BLaER1 treated with 17β-estradiol and CSF1 and Interleukin-3, amounts not matched to agents 10 nM and 100 nM (cell line): ENCODE data around the gene SLC22A4.

Experiments used
- H3K27ac ChIP-seq, 11 experiments: shearing (Covaris generic); formaldehyde crosslinking; 2 replicates each; pipeline ENCODE4 v1.8.1; 2022
- H3K27me3 ChIP-seq, 11 experiments: shearing (Covaris generic); formaldehyde crosslinking; 2 replicates each; pipeline ENCODE4 v1.8.1; 2022
- H3K36me3 ChIP-seq, 11 experiments: shearing (Covaris generic); formaldehyde crosslinking; 2 replicates each; pipeline ENCODE4 v1.8.1; 2022
- H3K4me1 ChIP-seq, 10 experiments: shearing (Covaris generic); formaldehyde crosslinking; 2 replicates each; pipeline ENCODE4 v1.8.1; 2022
- H3K4me2 ChIP-seq, 11 experiments: shearing (Covaris generic); formaldehyde crosslinking; 2 replicates each; pipeline ENCODE4 v1.8.1; 2022
- H3K4me3 ChIP-seq, 10 experiments: shearing (Covaris generic); formaldehyde crosslinking; 2 replicates each; pipeline ENCODE4 v1.8.1; 2022
- H3K9ac ChIP-seq, 11 experiments: shearing (Covaris generic); formaldehyde crosslinking; 2 replicates each; pipeline ENCODE4 v1.8.1; 2022
- H3K9me3 ChIP-seq, 11 experiments: shearing (Covaris generic); formaldehyde crosslinking; replicated peaks in 1 of 11; 2 replicates each; pipeline ENCODE4 v1.8.1; 2022
- H4K20me1 ChIP-seq, 11 experiments: shearing (Covaris generic); formaldehyde crosslinking; 2 replicates each; pipeline ENCODE4 v1.8.1; 2022
- Cebpa-rat ChIP-seq, 11 experiments: shearing (Covaris generic); IDR thresholded peaks; 2 replicates each; pipeline ENCODE4 v1.8.1; 2022

SLC22A4 gene

DNA sequence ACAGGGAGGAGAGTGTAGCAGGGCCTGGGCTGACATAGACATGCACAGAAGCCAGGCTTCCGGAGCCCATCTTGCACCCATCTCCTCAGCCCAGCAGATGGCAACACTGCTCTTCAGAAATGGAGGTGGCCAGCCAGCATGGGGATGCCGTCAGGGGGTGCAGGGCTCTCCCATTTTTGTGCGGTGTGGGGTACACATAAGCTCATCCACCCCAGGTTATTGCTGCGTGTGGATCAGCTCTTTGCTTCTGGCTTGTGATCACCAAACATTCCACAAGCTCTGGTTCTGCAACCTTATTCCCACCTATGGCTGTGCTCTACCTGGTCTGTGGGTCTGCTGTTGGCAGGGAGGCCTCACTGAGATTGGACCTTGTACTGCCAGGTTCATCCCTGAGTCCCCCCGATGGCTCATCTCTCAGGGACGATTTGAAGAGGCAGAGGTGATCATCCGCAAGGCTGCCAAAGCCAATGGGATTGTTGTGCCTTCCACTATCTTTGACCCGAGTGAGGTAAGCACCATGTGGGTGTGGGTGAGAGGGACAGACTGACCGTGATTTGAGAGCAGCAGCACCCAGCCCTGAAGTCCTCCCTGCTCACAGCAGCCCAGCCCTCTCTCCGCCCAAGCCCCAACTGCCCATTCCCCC, 92.6 kb downstream of the SLC22A4 start:
- H3K4me2 ChIP-seq = peak overlapping the region; percentile 14 to 69 (median 53); a peak in 20 of 22 replicates
- H3K9ac ChIP-seq = peak overlapping the region in 1 of 11 experiments; percentile 33; a peak in 2 of 22 replicates
- no peaks in the 10 kb centered on the region for H4K20me1 ChIP-seq
- no peak overlapping the region for H3K4me3 ChIP-seq
- peaks cover 0 to 7% (median 0%) of the 10 kb centered on the region in 11 experiments; a peak in 3 of 22 replicates for H3K36me3 ChIP-seq
- H3K4me1 ChIP-seq = peaks cover 43 to 53% (median 48%) of the 10 kb centered on the region in 10 experiments
- H3K27me3 ChIP-seq = no peaks in the 10 kb centered on the region
- TF ChIP-seq Cebpa-rat (IDR thresholded peaks at IDR 0.05) = no peak
- no peaks in the 10 kb centered on the region for H3K9me3 ChIP-seq
- peak overlapping the region in 5 of 11 experiments; percentile 14 to 49 (median 32); a peak in 5 of 22 replicates for H3K27ac ChIP-seq

DNA sequence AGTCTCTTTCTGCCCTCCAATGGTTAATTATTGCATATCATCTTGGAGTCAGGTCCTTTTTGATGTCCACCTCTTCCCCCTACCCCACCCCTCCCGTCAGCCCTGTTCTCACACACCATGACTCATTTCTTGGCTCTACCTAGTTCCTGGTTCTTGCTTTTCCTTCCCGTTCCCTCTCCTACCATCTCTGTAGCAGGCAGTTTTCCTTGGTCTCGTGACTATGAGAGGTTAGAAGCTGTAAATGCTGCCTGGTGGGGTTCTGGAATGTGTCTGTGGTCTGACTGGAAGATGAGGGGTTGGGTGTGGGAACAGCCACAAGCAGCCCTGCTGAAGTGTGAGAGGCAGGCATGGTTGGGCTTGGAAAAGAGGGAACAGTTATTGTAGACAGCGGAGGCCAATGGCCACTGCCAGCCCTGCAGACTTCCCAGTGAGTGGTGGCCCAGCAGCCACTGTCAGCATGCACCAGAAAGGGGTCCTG, 93.5 kb downstream of the SLC22A4 start:
- Histone ChIP-seq H3K27ac (peak overlapping the region in 7 of 11 experiments; percentile 32 to 53 (median 50); a peak in 12 of 22 replicates), H3K9me3 (no peaks in the 10 kb centered on the region), H3K27me3 (no peaks in the 10 kb centered on the region), H3K4me1 (peaks cover 43 to 53% (median 48%) of the 10 kb centered on the region in 10 experiments), H4K20me1 (no peaks in the 10 kb centered on the region), H3K4me2 (peak overlapping the region; percentile 58 to 88 (median 74)), H3K4me3 (no peak overlapping the region), H3K36me3 (peaks cover 0 to 7% (median 0%) of the 10 kb centered on the region in 11 experiments; a peak in 3 of 22 replicates), H3K9ac (peak overlapping the region in 6 of 11 experiments; percentile 15 to 46 (median 30); a peak in 5 of 22 replicates)
- no peak for TF ChIP-seq Cebpa-rat (IDR thresholded peaks at IDR 0.05)

DNA sequence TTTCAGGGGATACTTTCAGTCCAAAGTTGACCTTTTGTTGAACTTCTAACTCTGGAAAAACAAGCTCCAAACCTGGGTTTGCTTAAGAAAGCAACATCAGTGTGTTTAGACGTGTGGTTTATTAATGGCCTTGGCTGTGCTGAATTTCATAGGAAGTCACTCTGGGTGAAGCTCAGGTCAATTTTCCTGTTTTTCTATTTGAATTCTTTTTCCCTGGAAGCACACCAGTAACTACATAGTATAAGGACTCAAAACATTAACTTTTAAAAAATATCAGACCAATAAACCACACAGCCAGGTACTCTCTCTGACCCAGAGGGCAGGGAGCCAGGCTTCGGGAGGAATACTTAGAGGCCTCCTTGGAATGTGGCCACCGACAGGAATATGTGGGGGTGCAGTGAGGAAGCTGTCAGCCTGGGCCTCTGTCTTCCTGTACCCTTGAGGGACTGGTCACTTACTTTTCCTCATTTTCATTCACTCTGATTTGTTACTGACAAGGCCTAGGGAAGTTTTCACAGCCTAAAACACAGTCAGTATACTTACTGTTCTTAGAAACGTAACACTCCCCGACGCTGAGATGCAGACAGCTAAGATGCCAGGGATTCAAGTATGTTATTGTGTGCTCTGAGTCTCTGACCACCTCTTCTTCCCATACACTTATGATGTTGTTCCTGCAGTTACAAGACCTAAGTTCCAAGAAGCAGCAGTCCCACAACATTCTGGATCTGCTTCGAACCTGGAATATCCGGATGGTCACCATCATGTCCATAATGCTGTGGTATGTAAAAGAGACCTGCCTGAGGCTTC, 94.3 kb downstream of the SLC22A4 start:
- Histone ChIP-seq H3K9ac (peak overlapping the region in 5 of 11 experiments; percentile 5 to 46 (median 27); a peak in 5 of 22 replicates), H3K36me3 (peaks cover 0 to 7% (median 0%) of the 10 kb centered on the region in 11 experiments; a peak in 4 of 22 replicates), H3K9me3 (no peaks in the 10 kb centered on the region), H3K27ac (peak overlapping the region in 5 of 11 experiments; percentile 32 to 52 (median 49); a peak in 6 of 22 replicates), H3K4me3 (no peak overlapping the region), H3K27me3 (no peaks in the 10 kb centered on the region), H3K4me1 (peaks cover 43 to 56% (median 51%) of the 10 kb centered on the region in 10 experiments), H3K4me2 (peak overlapping the region; percentile 58 to 88 (median 74)), H4K20me1 (no peaks in the 10 kb centered on the region)
- no peak for TF ChIP-seq Cebpa-rat (IDR thresholded peaks at IDR 0.05)

DNA sequence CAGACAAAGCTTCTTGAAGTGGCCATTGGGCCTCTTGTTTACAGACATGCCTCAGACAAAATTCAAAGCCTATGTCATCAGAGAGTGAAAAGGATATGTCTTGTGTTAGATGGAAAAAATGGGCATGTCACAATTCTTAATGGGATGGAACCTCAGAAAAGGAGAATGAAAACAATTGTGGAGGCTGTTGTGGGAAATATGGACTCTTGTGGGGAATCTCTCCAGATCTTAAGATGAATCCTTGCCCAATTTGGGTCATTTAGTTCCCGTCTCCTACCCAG, 94.8 kb downstream of the SLC22A4 start:
- Histone ChIP-seq H3K27me3 (no peaks in the 10 kb centered on the region), H3K4me2 (peak overlapping the region in 4 of 11 experiments; percentile 11 to 88 (median 82); a peak in 7 of 22 replicates), H3K4me1 (peaks cover 43 to 62% (median 54%) of the 10 kb centered on the region in 10 experiments), H3K9ac (no peak overlapping the region; a peak in 2 of 22 replicates), H3K4me3 (no peak overlapping the region), H3K36me3 (peaks cover 0 to 7% (median 0%) of the 10 kb centered on the region in 11 experiments; a peak in 4 of 22 replicates), H3K27ac (no peak overlapping the region; a peak in 1 of 22 replicates), H4K20me1 (no peaks in the 10 kb centered on the region), H3K9me3 (no peaks in the 10 kb centered on the region)
- TF ChIP-seq Cebpa-rat (IDR thresholded peaks at IDR 0.05) = no peak

DNA sequence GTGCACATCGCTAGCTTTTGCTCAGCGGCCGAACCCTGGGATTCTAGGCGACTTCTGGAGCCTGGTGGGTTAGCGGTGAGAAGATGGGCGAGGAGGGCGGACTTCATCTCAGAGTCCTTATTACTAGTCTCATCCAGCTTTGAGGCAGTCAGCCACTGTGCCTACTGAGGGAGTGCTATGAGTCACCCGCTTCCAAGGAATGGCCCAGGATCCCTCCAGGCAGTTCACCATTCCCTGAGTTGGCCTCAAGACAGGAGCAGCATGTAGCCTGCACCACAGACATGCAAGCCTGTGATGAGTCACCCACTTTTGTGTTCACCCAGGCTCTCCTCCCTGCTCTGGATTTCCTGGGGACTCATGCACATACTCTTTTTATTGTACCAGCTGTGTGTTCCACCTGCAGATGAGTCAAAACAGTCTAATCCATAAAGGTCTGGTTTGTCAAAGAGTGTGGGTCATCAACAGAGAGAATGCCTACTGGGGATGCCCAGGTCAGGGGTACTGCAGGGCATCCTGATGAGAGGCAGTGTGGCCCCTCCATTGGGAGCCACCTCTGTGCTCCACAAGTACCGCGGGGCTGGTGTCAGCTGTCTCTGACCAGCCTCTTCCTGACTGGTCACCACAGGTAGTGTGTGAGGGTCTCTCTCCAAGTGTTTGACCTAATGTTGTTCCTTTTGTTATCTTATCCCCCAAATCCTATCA, 95.5 kb downstream of the SLC22A4 start:
- H3K27me3 ChIP-seq = no peaks in the 10 kb centered on the region
- TF ChIP-seq Cebpa-rat (IDR thresholded peaks at IDR 0.05) = no peak
- H3K4me1 ChIP-seq = peaks cover 46 to 69% (median 61%) of the 10 kb centered on the region in 10 experiments
- no peak overlapping the region for H3K4me3 ChIP-seq
- H3K9me3 ChIP-seq = no peaks in the 10 kb centered on the region
- no peak overlapping the region for H3K27ac ChIP-seq
- H3K9ac ChIP-seq = no peak overlapping the region
- peak overlapping the region in 10 of 11 experiments; percentile 6 to 88 (median 16); a peak in 14 of 22 replicates for H3K4me2 ChIP-seq
- H3K36me3 ChIP-seq = peaks cover 0 to 5% (median 0%) of the 10 kb centered on the region in 11 experiments; a peak in 2 of 22 replicates
- no peaks in the 10 kb centered on the region for H4K20me1 ChIP-seq

DNA sequence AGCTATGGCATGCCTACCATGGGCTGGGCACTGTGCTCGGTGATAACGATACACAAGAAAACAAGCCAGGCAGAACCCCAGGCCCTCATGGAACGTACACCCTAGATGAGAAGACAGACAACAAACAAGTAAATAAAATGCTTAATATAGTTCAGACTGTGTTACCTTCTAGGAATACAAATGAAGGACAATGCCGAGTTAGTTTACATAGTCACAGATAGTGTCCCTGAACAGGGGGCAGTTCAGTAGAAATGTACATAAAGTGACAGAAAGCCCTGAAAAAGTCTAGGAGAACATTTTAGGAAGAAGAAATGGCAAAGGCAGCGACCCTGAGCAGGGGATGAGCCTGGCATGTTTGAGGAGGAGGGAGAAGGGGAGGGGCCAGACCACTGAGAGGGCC, 97.1 kb downstream of the SLC22A4 start:
- no peak for TF ChIP-seq Cebpa-rat (IDR thresholded peaks at IDR 0.05)
- Histone ChIP-seq H4K20me1 (no peaks in the 10 kb centered on the region), H3K9ac (no peak overlapping the region), H3K4me1 (peaks cover 38 to 77% (median 67%) of the 10 kb centered on the region in 10 experiments), H3K4me3 (no peak overlapping the region), H3K36me3 (peaks cover 0 to 5% (median 0%) of the 10 kb centered on the region in 11 experiments; a peak in 2 of 22 replicates), H3K27me3 (no peaks in the 10 kb centered on the region), H3K9me3 (no peaks in the 10 kb centered on the region), H3K4me2 (no peak overlapping the region), H3K27ac (no peak overlapping the region)

DNA sequence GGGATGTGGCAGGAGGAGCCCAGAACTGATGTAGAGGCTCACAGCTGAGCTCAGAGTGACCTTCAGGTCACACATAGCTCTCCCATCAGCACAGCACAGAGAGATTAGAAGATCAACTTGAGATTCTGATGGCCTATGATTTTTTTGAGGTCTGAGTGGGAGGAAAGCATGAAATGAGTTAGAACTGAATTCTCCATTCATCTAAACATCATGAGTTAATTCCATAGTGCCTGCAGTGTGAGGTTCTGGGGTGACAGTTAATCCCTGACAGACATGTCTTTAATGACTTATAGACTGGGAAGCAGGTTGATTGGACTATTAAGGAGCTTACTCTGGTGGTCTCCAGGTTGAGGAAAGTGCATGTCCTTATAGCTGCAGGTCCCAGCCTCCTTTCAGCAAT, 97.7 kb downstream of the SLC22A4 start:
- no peaks in the 10 kb centered on the region for H3K9me3 ChIP-seq
- H3K27ac ChIP-seq = no peak overlapping the region
- no peak overlapping the region for H3K9ac ChIP-seq
- H3K4me1 ChIP-seq = peaks cover 31 to 77% (median 67%) of the 10 kb centered on the region in 10 experiments
- H3K4me3 ChIP-seq = no peak overlapping the region
- no peaks in the 10 kb centered on the region for H4K20me1 ChIP-seq
- peaks cover 0 to 5% (median 0%) of the 10 kb centered on the region in 11 experiments; a peak in 2 of 22 replicates for H3K36me3 ChIP-seq
- H3K27me3 ChIP-seq = no peaks in the 10 kb centered on the region
- no peak for TF ChIP-seq Cebpa-rat (IDR thresholded peaks at IDR 0.05)
- H3K4me2 ChIP-seq = no peak overlapping the region

DNA sequence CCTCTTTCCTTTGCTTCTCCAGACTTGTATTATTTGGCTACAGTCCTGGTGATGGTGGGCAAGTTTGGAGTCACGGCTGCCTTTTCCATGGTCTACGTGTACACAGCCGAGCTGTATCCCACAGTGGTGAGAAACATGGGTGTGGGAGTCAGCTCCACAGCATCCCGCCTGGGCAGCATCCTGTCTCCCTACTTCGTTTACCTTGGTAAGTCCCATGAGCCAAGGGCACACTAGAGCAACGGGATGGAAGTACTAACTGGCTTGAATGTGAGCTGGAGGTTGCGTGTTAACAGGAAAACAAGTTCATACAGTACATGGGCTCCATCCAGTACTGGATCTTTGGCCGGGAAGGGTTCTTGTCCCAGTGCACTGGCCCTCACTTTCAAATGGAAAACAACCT, 98.2 kb downstream of the SLC22A4 start:
- no peak overlapping the region for H3K4me2 ChIP-seq
- no peak overlapping the region for H3K9ac ChIP-seq
- peaks cover 0 to 5% (median 0%) of the 10 kb centered on the region in 11 experiments; a peak in 2 of 22 replicates for H3K36me3 ChIP-seq
- no peaks in the 10 kb centered on the region for H3K9me3 ChIP-seq
- TF ChIP-seq Cebpa-rat (IDR thresholded peaks at IDR 0.05) = no peak
- H3K4me3 ChIP-seq = no peak overlapping the region
- H3K4me1 ChIP-seq = peaks cover 26 to 78% (median 68%) of the 10 kb centered on the region in 10 experiments
- no peaks in the 10 kb centered on the region for H3K27me3 ChIP-seq
- no peak overlapping the region for H3K27ac ChIP-seq
- no peaks in the 10 kb centered on the region for H4K20me1 ChIP-seq
